Stimulated activated CD8-positive, alpha-beta memory T cell treated with anti-CD3 and anti-CD28 coated beads, Interleukin-7, amount 100 ng/mL, for 24 hours (primary cell): Measurements from ENCODE around the gene SCGB1C1.
A peak's percentile ranks its signal among the peaks of the same experiment; 100 is the strongest.

ENCODE experiments used
- DNase-seq: peaks from one replicate; pipeline ENCODE4 v3.0.0-alpha.2; 2020; ENCODE audit warnings: low read depth

The SCGB1C1 gene

GRCh38 chr11:205221-206001, 12.5 kb downstream of the SCGB1C1 start:
- no peak for DNase-seq

GRCh38 chr11:206002-206384, 13.1 kb downstream of the SCGB1C1 start:
- DNase-seq: no peak

DNA sequence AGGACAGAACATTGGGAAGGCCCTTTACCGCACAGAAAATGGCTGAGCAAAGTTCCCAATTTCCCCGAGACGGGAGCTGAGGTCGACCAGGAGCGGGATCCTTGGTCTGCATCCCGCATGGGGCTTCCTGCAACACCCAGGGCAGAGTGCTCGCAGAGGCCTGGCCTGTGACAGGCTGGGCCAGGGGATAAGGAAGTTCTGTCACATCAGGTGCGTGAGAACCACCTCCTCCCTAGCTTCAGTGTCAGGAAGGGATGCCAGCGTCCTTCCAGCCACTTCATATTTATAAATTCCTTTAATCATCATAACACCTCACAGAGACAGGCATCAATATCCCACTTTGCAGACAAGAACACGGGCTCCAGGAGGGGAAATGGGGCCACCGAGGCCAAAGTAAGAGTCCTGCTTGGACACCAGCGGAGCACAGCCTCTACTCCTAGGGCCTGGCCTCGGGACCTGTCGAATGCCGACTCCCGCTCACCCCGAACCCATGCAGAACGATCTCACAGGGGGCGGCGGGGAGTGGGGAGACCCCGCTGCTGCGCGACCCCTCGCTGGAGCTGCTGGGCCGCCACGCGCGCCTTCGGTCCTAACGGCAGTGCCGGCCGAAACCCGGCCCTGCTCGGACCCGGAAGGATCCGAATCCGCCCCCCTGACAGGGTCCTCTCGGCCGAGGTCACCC, 13.8 kb downstream of the SCGB1C1 start:
- no peak for DNase-seq

DNA sequence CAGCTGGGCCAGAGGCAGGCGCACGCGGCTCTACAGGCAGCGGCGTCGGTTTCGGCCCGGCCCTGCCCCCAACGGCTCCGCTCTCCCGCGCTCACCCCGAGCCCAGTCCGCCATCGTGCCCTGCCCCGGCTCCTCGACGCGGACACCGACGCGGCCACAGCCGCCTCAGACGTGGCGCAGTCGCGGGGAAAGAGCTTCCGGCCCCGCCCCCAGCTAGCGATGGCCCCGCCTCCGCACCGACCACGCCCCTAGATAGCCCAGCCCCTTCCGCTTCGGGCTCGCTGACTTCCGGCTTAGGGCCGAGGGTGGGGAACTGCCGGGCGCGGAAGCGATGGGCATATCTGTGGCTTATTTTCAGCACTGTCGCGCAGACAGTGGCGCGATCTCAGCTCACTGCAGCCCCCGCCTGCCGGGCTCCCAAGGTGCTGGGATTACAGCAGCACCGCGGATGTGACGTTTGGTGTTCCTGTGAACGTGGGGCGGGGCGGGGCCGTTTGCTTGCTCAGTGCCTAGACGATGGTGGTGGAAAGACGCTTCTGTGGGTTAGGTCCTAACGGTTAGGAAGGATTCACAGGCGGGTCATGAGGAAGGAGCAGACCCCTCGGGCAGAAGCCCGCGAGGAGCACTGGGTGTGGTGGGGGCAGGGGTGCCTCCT, 14.5 kb downstream of the SCGB1C1 start, which contains the start of the genes BET1L and RIC8A:
TSS of gene BET1L (minus strand) at position 192 of the 655 bp plus-strand sequence. CDS start at position 114, 78 bp downstream.
TSS of gene RIC8A (plus strand) at position 501 of the 655 bp plus-strand sequence. CDS start 1,147 bp downstream, outside the sequence.
- DNase-seq: peak; percentile 90

GRCh38 chr11:207863-208180, 14.9 kb downstream of the SCGB1C1 start:
- DNase-seq: no peak

DNA sequence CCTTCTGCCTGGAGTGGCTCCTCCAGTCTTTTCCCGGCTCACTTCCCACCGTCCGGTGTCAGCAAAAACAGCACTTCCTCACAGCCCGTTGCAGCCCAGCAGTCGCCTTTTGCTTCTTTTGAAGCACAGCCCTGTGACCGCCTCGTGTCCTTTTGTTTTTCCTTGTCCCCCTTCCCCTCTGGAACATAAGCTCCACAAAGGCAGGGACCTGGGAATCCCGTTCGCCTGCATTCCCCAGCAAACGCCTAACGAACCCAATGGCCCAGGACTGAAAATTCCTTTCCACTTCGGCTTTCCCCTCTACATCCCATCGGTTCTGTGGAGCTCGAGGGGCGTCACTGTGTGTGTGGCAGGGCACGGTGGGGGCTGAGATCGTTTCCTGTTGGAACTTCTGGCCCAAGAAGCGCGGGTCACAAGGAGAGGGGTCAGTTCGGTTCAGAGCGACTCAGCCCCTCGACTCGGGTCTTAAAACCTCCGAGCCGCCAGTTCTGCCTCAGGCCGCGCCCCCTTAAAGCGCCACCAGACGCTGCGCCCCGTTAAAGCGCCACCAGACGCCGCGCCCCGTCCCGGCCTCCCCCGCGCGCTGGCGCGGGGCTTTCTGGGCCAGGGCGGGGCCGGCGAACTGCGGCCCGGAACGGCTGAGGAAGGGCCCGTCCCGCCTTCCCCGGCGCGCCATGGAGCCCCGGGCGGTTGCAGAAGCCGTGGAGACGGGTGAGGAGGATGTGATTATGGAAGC, 15.5 kb downstream of the SCGB1C1 start:
- peak; percentile 56 for DNase-seq

- DNase-seq: no peak
These were observed 16.0 kb downstream of the SCGB1C1 start for GRCh38 chr11:208917-209260.

DNA sequence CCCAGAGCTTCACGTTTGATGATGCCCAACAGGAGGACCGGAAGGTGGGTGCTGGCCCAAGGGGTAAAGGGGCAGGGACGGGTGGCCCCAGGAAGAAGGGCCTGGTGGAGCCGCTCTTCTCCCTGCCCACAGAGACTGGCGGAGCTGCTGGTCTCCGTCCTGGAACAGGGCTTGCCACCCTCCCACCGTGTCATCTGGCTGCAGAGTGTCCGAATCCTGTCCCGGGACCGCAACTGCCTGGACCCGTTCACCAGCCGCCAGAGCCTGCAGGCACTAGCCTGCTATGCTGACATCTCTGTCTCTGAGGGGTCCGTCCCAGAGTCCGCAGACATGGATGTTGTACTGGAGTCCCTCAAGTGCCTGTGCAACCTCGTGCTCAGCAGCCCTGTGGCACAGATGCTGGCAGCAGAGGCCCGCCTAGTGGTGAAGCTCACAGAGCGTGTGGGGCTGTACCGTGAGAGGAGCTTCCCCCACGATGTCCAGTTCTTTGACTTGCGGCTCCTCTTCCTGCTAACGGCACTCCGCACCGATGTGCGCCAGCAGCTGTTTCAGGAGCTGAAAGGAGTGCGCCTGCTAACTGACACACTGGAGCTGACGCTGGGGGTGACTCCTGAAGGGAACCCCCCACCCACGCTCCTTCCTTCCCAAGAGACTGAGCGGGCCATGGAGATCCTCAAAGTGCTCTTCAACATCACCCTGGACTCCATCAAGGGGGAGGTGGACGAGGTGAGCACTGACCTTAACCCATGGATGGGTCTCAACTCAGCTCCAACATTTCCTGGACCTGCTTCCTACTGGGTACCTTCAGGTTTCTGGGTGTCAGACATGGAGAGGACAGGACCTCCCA, 16.6 kb downstream of the SCGB1C1 start:
- DNase-seq: no peak

DNA sequence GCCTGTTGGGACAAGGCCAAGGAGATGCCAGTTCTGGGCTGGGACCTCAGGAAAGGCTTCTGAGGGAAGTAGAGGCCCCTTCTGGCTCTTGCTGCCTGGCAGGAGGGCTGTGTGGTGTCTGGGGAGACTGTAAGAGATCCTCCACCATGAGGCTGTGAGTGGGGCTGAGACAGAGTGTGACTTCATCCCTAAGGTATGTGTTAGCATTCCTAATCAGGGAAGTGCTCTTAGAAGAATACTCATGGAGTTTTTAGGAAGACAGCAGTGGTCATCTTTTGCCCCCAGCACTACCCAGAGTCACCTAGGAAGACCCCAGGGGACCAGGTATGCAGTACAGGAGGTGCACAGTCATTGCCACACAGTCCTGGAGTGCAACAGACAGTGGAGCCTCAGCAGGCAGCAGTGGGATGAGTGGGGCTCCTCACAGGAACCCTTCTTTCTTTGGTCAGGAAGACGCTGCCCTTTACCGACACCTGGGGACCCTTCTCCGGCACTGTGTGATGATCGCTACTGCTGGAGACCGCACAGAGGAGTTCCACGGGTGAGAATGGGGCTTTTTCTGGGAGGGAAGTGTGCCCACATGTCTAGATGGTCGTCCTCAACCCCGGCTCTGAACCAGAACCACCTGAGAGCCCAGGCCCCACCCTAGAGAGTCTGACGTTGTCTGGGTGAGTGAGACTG, 17.4 kb downstream of the SCGB1C1 start:
- DNase-seq: no peak

GRCh38 chr11:210803-211180, 17.9 kb downstream of the SCGB1C1 start:
- no peak for DNase-seq

DNA sequence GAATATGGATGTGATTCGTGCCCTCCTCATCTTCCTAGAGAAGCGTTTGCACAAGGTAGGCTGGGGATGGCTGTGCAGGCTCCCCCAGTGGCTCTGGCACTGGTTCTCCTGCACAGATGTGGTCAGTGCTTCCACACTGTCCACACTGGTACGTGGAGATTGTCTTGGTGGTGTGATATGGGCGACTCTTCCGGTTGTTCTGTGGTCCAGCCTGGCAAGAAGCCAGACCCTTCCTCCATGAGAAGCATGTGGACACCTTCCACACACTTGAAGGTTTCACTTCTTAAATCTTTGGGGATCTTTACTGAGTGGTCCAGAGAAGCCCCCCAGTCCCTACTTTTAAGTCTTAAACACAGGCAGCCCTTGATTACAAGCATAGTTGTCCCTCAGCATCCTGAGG, 18.4 kb downstream of the SCGB1C1 start:
- no peak for DNase-seq

GRCh38 chr11:211741-212140, 18.9 kb downstream of the SCGB1C1 start:
- DNase-seq: no peak

- DNase-seq: no peak
These were observed 19.5 kb downstream of the SCGB1C1 start for GRCh38 chr11:212150-213100.

- no peak for DNase-seq
These were observed 20.2 kb downstream of the SCGB1C1 start for GRCh38 chr11:213111-213510.

- no peak for DNase-seq
These were observed 21.2 kb downstream of the SCGB1C1 start for GRCh38 chr11:214083-214482.

GRCh38 chr11:215581-216037, 22.7 kb downstream of the SCGB1C1 start:
- DNase-seq: no peak

DNA sequence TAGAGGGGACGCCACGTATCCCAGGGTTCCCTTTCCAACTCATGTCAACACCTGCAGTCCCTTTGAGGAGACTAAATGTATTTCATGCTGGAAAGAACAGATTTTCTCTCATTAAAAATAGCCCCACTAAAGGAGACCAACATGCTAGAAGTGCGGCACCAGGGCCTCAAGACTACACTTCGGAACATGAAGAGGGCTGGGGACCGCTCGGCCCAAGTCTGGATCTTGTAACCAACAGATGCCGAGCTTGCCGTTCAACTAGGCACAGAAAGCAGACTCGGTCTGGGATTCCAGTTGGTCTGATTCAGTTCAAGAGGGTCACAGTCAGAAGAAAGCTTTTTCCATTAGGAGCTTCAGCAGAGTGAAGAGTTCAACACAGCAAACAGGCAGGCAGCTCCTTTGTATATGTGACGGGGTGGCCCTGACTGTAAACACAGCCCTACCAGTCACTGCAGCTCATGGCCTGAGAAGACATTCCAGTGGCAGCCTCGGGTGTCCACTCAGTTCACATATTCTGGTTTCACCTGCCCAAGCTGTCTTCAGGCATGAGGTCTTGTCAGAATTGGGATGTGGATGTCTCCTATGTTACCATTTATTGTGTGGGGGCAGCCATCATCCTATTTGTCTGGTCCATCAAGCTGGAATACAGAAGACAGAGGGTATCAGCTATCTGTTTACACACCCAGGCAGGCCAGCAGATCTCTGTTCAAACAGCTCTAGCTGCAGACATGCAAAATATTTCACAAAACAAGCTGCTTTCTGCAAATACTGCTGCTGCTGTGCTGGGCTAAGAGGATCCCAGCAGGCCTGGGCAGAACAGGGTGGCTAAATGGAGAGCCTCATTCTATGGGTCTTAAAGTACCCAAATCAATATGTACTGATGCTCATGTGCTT, 23.4 kb downstream of the SCGB1C1 start:
- no peak for DNase-seq

DNA sequence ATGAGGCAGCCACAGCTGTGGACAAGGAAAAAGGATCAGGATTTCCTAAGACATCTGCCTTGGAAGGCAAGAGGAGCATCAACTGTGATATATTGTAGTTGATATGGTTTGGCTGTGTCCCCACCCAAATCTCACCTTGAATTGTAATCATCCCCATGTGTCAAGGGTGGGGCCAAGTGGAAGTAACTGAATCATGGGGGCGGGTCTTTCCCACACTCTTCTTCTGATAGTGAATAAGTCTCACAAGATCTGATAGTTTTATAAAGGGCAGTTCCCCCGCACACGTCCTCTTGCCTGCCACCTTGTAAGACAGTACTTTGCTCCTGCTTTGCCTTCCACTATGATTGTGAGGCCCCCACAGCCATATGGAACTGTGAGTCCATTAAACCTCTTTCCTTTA, 24.8 kb downstream of the SCGB1C1 start:
- DNase-seq: no peak
